ENCODE results near the gene GALNT16.

- TF ChIP-seq CTCF (IDR thresholded peaks at IDR 0.05) (no peak), POLR2A (IDR thresholded peaks at IDR 0.05; ENCODE audit: low read depth) (no peak), POLR2AphosphoS5 (IDR thresholded peaks at IDR 0.05) (no peak), EP300 (IDR thresholded peaks at IDR 0.05) (no peak)
Measured at GRCh38 chr14:69237142-69237541, 22.8 kb upstream of the GALNT16 start.

Data from esophagus muscularis mucosa (tissue), 4 donors.